OCI-LY7 (cell line): ENCODE measurements around the gene EDEM1.

Experiments used
- EZH2phosphoT487 ChIP-seq: fragments of 200-600 bp; sonication (generic); IDR thresholded peaks from 2 replicates; pipeline ENCODE4 v1.6.1; 2018; ENCODE audit warnings: low read depth, borderline replicate concordance, mild to moderate bottlenecking, mixed run types, antibody characterized with exemption, low read length, moderate library complexity, mixed read lengths
- TF ChIP-seq, protein P1 (sequence below): fragments of 200-600 bp; sonication (generic); conservative IDR thresholded peaks from 2 replicates; pipeline ENCODE4 v1.5.1; 2014; ENCODE audit warnings: mild to moderate bottlenecking, antibody characterized with exemption, low read length, moderate library complexity, mixed read lengths

DNA sequence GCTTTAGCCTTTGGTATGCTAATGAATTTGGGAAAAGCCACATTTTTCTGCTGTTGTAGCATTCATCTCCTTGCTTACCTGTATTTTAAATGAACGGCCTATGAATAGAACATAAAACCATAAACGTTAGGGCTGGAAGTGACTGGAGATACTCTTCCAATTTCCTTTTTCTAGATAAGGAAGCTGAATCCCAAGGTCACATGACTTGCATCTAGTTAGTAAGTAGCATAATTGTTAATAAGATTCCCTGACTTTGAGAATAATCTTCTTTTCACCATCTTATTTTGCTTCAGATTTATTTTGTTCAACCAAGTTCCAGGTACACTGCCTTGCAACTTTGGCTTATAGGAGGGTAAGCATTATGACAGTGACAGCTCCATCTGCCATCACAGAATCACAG is 20.7 kb upstream of the EDEM1 start:
- TF ChIP-seq, protein P1, sequence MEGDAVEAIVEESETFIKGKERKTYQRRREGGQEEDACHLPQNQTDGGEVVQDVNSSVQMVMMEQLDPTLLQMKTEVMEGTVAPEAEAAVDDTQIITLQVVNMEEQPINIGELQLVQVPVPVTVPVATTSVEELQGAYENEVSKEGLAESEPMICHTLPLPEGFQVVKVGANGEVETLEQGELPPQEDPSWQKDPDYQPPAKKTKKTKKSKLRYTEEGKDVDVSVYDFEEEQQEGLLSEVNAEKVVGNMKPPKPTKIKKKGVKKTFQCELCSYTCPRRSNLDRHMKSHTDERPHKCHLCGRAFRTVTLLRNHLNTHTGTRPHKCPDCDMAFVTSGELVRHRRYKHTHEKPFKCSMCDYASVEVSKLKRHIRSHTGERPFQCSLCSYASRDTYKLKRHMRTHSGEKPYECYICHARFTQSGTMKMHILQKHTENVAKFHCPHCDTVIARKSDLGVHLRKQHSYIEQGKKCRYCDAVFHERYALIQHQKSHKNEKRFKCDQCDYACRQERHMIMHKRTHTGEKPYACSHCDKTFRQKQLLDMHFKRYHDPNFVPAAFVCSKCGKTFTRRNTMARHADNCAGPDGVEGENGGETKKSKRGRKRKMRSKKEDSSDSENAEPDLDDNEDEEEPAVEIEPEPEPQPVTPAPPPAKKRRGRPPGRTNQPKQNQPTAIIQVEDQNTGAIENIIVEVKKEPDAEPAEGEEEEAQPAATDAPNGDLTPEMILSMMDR: no peak
- TF ChIP-seq EZH2phosphoT487: no peak
